Umbilical cord (tissue), 2 donors: Measurements from ENCODE around the gene PPP4R1. TPM values are rescaled to one million over a fixed set of nuclear protein-coding genes. Genes with fewer than 3 reads are reported as not detected.

ENCODE experiments used
- DNase-seq: peaks from one replicate; pipeline ENCODE4 v3.0.0-alpha.2; 2015; ENCODE audit warnings: low spot score
- total RNA-seq: library from RNA; depleted of rRNA; stranded (reverse); fragments of >200 nt; gene quantifications from one replicate; pipeline ENCODE4 v1.2.3, GENCODE V29; 2014; ENCODE audit warnings: low replicate concordance; ENCODE audit not compliant: insufficient read depth

Gene PPP4R1
- total RNA-seq, 1 donor from 2014 or later, result 197 TPM

- no peak for DNase-seq
These were observed 65.0 kb downstream of the PPP4R1 start for GRCh38 chr18:9549405-9549804.

DNA sequence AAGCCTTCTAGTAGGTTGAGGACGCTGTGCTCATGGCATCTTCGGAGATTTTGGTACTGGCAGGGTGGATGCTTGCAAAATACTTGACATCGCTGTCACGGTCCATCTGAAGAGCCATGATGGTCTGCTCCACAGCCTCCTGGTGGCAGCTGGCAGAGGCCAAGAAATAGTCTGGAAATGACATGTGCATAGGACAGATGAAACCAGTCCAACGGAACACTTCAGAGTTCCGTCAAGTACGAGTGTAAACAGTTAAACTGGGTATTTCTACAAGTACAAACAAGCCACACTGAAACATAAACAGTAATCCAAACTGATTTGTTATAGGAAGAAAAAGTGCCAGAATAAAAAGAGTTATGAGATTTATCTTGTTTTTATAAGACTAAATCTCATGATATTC, 66.6 kb downstream of the PPP4R1 start:
- no peak for DNase-seq

DNA sequence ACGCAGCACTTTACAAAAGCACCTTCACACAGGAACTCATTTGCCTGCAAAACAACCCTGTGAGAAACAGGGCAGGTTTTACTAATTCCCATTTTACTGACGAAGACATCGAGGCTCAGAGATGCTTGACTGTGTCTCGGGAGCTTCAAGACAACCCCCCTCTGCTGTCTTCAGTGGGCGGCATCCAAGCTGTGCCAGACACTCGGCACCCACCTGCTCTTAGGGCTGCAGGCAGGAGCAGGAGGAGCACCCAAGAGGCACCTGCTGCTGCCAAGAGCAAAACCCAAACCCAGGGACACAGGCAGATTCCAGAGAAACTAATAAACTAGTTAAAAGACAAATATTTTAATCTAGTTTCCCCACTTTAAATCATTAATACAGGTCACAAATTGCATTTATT, 67.9 kb downstream of the PPP4R1 start:
- no peak for DNase-seq

DNA sequence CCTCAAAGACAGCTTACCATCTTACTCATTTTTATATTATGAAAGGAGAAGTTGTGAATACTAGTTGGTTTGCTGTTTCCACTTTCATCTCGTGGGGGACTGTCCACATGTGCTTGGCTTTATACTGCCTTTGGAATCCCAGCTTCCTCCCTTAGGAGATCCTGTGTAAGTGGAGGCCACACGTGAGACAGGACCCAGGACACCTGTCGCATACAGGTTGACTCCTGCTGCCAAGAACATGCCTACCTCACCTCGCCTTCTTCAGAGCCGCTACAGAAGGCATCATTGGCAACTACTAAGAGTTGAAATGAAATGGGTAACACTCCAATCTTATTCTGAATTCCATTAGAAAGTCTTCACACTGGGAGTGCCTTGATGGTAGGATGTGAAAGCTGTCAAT, 69.3 kb downstream of the PPP4R1 start:
- no peak for DNase-seq

GRCh38 chr18:9542924-9543323, 71.4 kb downstream of the PPP4R1 start:
- DNase-seq, result no peak

DNA sequence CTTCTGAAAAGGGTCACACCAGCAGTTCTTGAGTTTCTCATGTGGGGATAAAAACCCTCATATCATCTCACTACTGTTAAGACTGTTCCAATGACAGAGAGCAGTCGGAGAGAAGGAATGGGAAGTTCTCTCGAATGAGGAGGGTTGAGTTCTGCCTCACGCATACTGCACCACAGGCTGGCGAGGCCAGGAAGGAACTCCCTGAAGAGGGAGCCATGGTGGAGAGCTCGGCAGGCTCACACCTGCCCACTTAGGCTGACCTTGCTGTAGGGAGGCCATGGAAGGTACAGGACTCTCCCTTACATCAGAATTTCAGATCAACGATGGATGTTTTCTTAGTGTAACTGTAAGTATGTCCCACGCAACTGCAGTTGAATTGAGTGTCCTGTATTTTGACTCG, 74.4 kb downstream of the PPP4R1 start:
- DNase-seq, result no peak

GRCh38 chr18:9539283-9539682, 75.1 kb downstream of the PPP4R1 start:
- DNase-seq, result no peak

DNA sequence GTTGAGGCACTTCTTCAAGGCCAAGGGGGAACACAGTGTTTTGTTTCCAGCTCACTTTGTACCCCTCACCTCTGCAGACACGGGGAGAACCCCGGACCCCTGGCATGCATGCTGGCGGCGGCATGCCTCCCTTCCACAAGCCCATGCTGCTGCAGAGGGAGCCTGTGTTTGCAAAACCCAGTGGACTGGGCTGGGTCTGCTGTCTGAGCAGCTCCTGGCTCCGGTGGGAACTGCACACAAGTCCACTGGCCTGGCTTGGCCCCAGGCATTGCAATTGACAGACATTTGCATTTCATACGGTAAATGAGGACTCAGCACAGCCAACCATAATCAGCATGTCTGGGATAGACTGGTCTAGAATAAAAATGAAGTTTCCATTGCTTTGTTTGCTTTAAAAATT, 76.7 kb downstream of the PPP4R1 start:
- no peak for DNase-seq

DNA sequence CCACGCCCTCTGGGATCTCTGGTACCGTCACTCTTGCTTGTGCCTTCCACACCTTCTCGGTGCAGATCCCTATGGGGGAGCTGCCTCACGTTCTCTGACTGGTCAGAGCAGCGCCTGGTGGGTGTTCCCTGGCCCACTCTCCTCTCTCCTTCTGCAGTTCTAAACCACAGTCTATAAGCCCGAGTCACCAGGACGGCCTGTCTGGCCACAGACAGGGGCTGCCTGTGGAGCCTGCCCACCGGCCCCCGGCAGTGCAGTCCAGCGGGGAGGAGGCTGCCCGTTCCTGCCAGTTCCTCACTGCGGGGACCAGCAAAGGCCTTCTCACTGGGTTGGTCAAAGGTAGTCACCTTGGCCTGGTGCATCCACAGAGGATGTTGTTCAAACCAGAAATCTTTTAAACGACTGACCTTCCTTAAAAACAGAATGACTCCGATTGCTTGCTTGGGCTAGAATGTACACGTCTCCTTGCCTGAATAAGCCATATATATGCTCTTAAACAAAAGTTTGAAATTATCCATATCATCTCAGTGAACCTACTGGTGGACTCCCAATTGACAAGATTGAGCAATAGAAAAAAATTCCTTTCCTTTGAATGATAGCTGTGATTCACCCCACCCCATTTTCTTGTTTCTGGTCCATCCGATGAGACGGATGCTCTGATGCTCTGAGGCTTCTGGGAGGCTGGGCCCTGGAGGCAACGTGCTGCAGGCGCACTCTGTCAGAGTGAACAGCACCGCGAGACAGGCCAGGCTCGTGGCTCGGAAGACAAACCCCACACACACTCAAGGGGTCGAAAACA, 77.8 kb downstream of the PPP4R1 start:
- DNase-seq, result no peak

DNA sequence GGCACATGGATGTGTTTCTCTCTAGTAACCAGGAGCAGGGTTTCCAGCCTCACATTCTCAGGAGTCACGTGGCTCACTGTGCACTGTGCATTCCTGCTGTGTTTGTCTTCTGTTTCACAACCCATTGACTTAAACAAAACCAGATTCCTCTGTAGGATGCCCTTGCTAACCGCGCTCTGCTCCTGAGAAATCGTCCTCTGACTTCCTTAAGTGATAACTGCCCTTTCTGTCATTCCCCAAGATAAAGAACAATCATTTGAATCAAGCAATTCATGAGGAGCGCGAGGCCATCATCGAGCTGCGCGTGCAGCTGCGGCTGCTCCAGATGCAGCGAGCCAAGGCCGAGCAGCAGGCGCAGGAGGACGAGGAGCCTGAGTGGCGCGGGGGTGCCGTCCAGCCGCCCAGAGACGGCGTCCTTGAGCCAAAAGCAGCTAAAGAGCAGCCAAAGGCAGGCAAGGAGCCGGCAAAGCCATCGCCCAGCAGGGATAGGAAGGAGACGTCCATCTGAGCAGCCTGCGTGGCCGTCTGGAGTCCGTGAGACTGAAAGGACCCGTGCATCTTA, 78.8 kb downstream of the PPP4R1 start:
- DNase-seq, result peak; percentile 54

DNA sequence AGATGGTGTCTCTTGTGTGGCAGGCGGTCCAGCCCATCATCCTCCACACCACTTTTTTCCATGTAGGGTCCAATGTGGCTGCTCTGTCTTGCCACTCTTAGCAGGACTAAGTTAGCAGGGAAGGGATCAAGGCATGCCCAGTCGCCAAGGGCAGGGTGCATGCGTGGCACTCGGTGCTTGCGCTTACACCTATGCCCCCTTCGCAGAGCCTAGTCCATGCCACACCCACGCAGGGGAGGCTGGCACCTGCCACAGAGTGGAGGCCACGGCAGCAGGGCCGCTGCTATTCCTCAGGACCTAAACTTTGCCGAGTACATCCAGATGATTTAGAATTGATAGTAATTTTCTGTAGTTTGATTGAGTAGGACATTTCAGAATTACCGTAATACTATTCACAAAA, 79.5 kb downstream of the PPP4R1 start:
- no peak for DNase-seq

- no peak for DNase-seq
These were observed 82.5 kb downstream of the PPP4R1 start for GRCh38 chr18:9531791-9532410.

GRCh38 chr18:9530226-9531009, 83.9 kb downstream of the PPP4R1 start:
- DNase-seq, result no peak

GRCh38 chr18:9526458-9526857, 87.9 kb downstream of the PPP4R1 start:
- no peak for DNase-seq

DNA sequence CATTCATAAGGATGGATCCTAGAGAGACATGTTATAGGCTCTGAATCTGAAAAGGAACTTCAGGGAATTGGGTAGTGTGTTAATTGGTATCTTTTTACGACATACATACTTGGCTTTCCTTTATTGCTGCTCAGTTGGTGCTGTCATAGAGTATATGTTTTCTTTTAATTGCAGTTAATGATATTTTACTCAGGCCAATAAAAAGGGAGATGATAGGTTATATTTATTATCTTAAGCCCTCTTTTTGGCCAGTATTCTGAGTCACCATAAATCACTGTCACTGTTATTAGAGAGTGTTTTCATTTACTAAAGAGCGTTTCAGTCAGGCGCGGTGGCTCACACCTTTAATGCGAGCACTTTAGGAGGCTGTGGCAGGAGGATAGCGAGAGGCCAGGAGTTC, 91.4 kb downstream of the PPP4R1 start:
- no peak for DNase-seq

GRCh38 chr18:9521770-9522169, 92.6 kb downstream of the PPP4R1 start:
- DNase-seq, result no peak

- no peak for DNase-seq
These were observed 93.7 kb downstream of the PPP4R1 start for GRCh38 chr18:9520666-9521065.

DNA sequence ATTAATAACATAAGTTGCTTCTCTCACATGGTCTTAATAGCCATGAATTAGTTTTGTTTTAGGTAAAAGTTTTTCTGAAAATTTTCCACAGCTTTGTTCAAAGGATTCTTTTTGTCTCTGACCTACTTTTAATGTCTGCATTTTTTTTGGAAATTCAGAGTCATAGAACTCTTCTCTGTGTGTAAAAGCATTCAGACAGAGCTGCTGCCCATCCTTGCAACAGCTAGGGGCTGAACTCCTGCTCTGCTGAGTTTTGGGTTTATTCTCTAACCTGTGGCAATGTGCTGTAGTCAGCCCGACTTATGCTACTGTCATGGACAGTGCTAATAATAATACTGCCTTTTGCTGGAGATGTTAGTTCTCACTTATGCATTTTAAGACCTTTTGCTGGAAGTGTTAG, 95.0 kb downstream of the PPP4R1 start:
- DNase-seq, result peak; percentile 27

DNA sequence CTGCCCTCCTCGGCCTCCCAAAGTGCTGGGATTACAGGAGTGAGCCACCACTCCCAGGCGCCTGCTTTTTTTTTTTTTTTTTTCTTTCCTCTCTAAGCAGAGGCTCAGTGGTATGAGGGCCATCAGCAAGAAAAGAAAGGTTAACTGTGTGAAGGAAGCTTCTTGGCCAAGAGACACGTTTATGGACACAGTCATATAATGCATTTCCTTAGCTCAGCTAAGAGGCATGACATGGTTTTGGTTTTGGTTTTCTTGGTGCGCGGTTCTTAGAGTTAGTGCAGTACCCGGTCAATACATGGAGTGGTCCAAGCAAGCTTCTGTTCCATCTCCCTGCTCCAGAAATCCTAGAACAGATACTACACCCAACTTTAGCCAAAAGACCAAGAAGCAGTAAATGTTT, 96.5 kb downstream of the PPP4R1 start:
- no peak for DNase-seq

GRCh38 chr18:9516437-9517064, 97.8 kb downstream of the PPP4R1 start:
- peak; percentile 40 for DNase-seq

DNA sequence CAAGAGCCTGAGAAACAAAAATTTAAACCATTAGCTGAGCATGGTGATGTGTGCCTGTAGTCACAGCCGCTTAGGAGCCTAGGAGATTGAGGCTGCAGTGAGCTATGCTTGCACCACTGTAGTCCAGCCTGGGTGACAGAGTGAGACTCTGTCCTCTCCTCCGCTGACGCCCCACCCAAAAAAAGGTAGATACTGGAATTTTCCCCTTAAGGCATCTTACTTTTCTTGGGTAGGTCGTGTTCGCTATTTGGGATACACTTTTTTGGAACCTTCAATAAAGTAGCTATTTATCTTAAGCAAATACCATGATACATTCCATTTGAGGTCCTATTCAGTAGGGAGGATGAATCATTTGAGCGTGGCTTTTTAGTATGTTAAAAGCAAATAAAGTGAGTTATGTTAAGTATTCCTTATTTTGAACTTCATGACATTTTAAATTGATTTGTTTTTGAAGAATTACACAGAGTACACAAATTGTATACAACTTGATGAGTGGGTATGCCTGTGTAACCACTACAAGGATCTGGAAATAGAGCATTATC, 100.3 kb downstream of the PPP4R1 start:
- no peak for DNase-seq
